Stimulated activated naive B cell treated with anti-CD40 and anti-IgM and Interleukin-4, amounts not matched to agents 10 μg/mL and 1 μg/mL and 100 μg/mL, for 72 hours (primary cell): Measurements from ENCODE around the gene ABCC5.
"Not testable (repeated sequence)": the region's sequence is repeated elsewhere in the genome, so short reads cannot be mapped to it uniquely, and the experiment has no call there.

Experiments
- ATAC-seq, 2 donors: fragments of 150-1000 bp; cut with Tn5 transposase; replicated peaks; 2 replicates each; pipeline ENCODE4 v1.10.0; 2021; ENCODE audit warnings: moderate library complexity in 1 of 2
- DNase-seq: peaks from one replicate; pipeline ENCODE4 v3.0.0; 2021
- H3K27ac Mint-ChIP-seq: one replicate; pipeline ENCODE4 v1.8.0; 2022; ENCODE audit warnings: mild to moderate bottlenecking, mixed read lengths
- H3K27me3 Mint-ChIP-seq, 2 donors: one replicate each; pipeline ENCODE4 v1.8.0; 2022; ENCODE audit warnings: mixed read lengths in 2 of 2
- H3K36me3 Mint-ChIP-seq, 2 donors: one replicate each; pipeline ENCODE4 v1.8.0; 2022; ENCODE audit warnings: mixed read lengths in 2 of 2, mild to moderate bottlenecking in 1 of 2
- H3K4me1 Mint-ChIP-seq, 2 donors: one replicate each; pipeline ENCODE4 v1.8.0; 2022; ENCODE audit warnings: mixed read lengths in 2 of 2, mild to moderate bottlenecking in 1 of 2
- H3K4me3 Mint-ChIP-seq, 2 donors: one replicate each; pipeline ENCODE4 v1.8.0; 2022; ENCODE audit warnings: mild to moderate bottlenecking in 2 of 2, mixed read lengths in 2 of 2, moderate library complexity in 1 of 2
- H3K9me3 Mint-ChIP-seq, 2 donors: one replicate each; pipeline ENCODE4 v1.8.0; 2022; ENCODE audit warnings: mixed read lengths in 2 of 2, mild to moderate bottlenecking in 1 of 2

ABCC5 gene

GRCh38 chr3:184030536-184030935 lies 12.9 kb upstream of the ABCC5 start:
- DNase-seq (no peak), ATAC-seq (no peak)
- H3K9me3 Mint-ChIP-seq, result no peaks in the 10 kb centered on the region
- H3K27me3 Mint-ChIP-seq, result peaks cover 3 to 14% of the 10 kb centered on the region in 2 donors
- no peak overlapping the region for H3K4me3 Mint-ChIP-seq
- no peaks in the 10 kb centered on the region for H3K4me1 Mint-ChIP-seq
- no peak overlapping the region for H3K27ac Mint-ChIP-seq
- H3K36me3 Mint-ChIP-seq, result no peaks in the 10 kb centered on the region

GRCh38 chr3:184029443-184029842 lies 11.8 kb upstream of the ABCC5 start:
- Mint-ChIP-seq H3K27ac (no peak overlapping the region), H3K27me3 (peaks cover 3 to 14% of the 10 kb centered on the region in 2 donors), H3K36me3 (no peaks in the 10 kb centered on the region), H3K4me3 (no peak overlapping the region), H3K4me1 (no peaks in the 10 kb centered on the region), H3K9me3 (no peaks in the 10 kb centered on the region)
- ATAC-seq (no peak), DNase-seq (no peak)

- H3K27me3 Mint-ChIP-seq, result peaks cover under 1 to 16% of the 10 kb centered on the region in 2 donors
- not testable (repeated sequence) for H3K9me3 Mint-ChIP-seq, H3K27ac Mint-ChIP-seq, ATAC-seq, H3K36me3 Mint-ChIP-seq, H3K4me1 Mint-ChIP-seq, H3K4me3 Mint-ChIP-seq, DNase-seq
Observed at GRCh38 chr3:184028275-184028890, 10.7 kb upstream of the ABCC5 start.

GRCh38 chr3:184025256-184025655 lies 7.6 kb upstream of the ABCC5 start:
- H3K4me3 Mint-ChIP-seq, H3K9me3 Mint-ChIP-seq, DNase-seq, H3K27ac Mint-ChIP-seq, H3K36me3 Mint-ChIP-seq, H3K4me1 Mint-ChIP-seq, ATAC-seq: not testable (repeated sequence)
- H3K27me3 Mint-ChIP-seq, result peaks cover 14 to 32% of the 10 kb centered on the region in 2 donors

GRCh38 chr3:184022323-184022722 lies 4.6 kb upstream of the ABCC5 start:
- no peak for DNase-seq
- ATAC-seq, result no peak
- Mint-ChIP-seq H3K27me3 (peaks cover 18 to 36% of the 10 kb centered on the region in 2 donors), H3K36me3 (peaks cover 0 to 2% of the 10 kb centered on the region in 2 donors), H3K4me1 (peaks cover 0 to 11% of the 10 kb centered on the region in 2 donors), H3K9me3 (no peaks in the 10 kb centered on the region), H3K27ac (no peak overlapping the region), H3K4me3 (no peak overlapping the region)

GRCh38 chr3:184018424-184018973 lies 815 bp upstream of the ABCC5 start:
- Mint-ChIP-seq H3K36me3 (peaks cover 1 to 3% of the 10 kb centered on the region in 2 donors), H3K27ac (peak overlapping the region; percentile 94), H3K27me3 (peaks cover 18 to 23% of the 10 kb centered on the region in 2 donors), H3K4me3 (peak overlapping the region; percentile 98 to 99), H3K9me3 (no peaks in the 10 kb centered on the region), H3K4me1 (peaks cover 7 to 28% of the 10 kb centered on the region in 2 donors)
- DNase-seq (no peak), ATAC-seq (no peak)

GRCh38 chr3:184016811-184017671 lies 643 bp downstream of the ABCC5 start:
- H3K27ac Mint-ChIP-seq, result peak overlapping the region; percentile 94
- H3K36me3 Mint-ChIP-seq, result peaks cover 8 to 9% of the 10 kb centered on the region in 2 donors
- H3K27me3 Mint-ChIP-seq, result peaks cover 14 to 19% of the 10 kb centered on the region in 2 donors
- peak; percentile 42 for DNase-seq
- H3K9me3 Mint-ChIP-seq, result no peaks in the 10 kb centered on the region
- ATAC-seq, result peak; percentile 82 to 84
- H3K4me3 Mint-ChIP-seq, result peak overlapping the region; percentile 98 to 99
- H3K4me1 Mint-ChIP-seq, result peaks cover 7 to 28% of the 10 kb centered on the region in 2 donors

GRCh38 chr3:184016169-184016570 lies 1.5 kb downstream of the ABCC5 start:
- peaks cover 7 to 28% of the 10 kb centered on the region in 2 donors for H3K4me1 Mint-ChIP-seq
- H3K27ac Mint-ChIP-seq, result no peak overlapping the region
- no peaks in the 10 kb centered on the region for H3K9me3 Mint-ChIP-seq
- DNase-seq (no peak), ATAC-seq (no peak)
- H3K27me3 Mint-ChIP-seq, result peaks cover 10 to 14% of the 10 kb centered on the region in 2 donors
- peak overlapping the region in 1 of 2 donors; percentile 3 for H3K4me3 Mint-ChIP-seq
- H3K36me3 Mint-ChIP-seq, result peaks cover 8 to 9% of the 10 kb centered on the region in 2 donors

GRCh38 chr3:184015381-184016019 lies 2.2 kb downstream of the ABCC5 start:
- H3K4me1 Mint-ChIP-seq, result peaks cover 7 to 28% of the 10 kb centered on the region in 2 donors
- H3K4me3 Mint-ChIP-seq, result no peak overlapping the region
- H3K9me3 Mint-ChIP-seq, result no peaks in the 10 kb centered on the region
- H3K36me3 Mint-ChIP-seq, result peaks cover 13 to 15% of the 10 kb centered on the region in 2 donors
- no peak for DNase-seq
- ATAC-seq, result no peak
- H3K27me3 Mint-ChIP-seq, result peaks cover 5 to 7% of the 10 kb centered on the region in 2 donors
- no peak overlapping the region for H3K27ac Mint-ChIP-seq

GRCh38 chr3:184011937-184012889 lies 5.5 kb downstream of the ABCC5 start:
- peaks cover 16 to 25% of the 10 kb centered on the region in 2 donors for H3K36me3 Mint-ChIP-seq
- no peak overlapping the region for H3K4me3 Mint-ChIP-seq
- ATAC-seq, result no peak
- H3K27me3 Mint-ChIP-seq, result no peaks in the 10 kb centered on the region
- H3K27ac Mint-ChIP-seq, result no peak overlapping the region
- H3K9me3 Mint-ChIP-seq, result no peaks in the 10 kb centered on the region
- peaks cover 15 to 35% of the 10 kb centered on the region in 2 donors for H3K4me1 Mint-ChIP-seq
- DNase-seq, result no peak

- Mint-ChIP-seq H3K9me3 (no peaks in the 10 kb centered on the region), H3K4me1 (peaks cover 18 to 35% of the 10 kb centered on the region in 2 donors), H3K4me3 (no peak overlapping the region), H3K36me3 (peaks cover 16 to 25% of the 10 kb centered on the region in 2 donors), H3K27ac (no peak overlapping the region), H3K27me3 (no peaks in the 10 kb centered on the region)
- no peak for DNase-seq
- no peak for ATAC-seq
Observed at GRCh38 chr3:184011230-184011876, 6.3 kb downstream of the ABCC5 start.

- no peak for DNase-seq
Observed at GRCh38 chr3:184008161-184008560, 9.5 kb downstream of the ABCC5 start.

More at GRCh38 chr3:184008161-184008560, 9.5 kb downstream of the ABCC5 start:
- H3K27ac Mint-ChIP-seq, result no peak overlapping the region
- H3K27me3 Mint-ChIP-seq, result no peaks in the 10 kb centered on the region
- H3K36me3 Mint-ChIP-seq, result peaks cover 20 to 27% of the 10 kb centered on the region in 2 donors
- no peaks in the 10 kb centered on the region for H3K9me3 Mint-ChIP-seq
- peak overlapping the region in 1 of 2 donors; percentile 58 for H3K4me3 Mint-ChIP-seq
- peaks cover 20 to 44% of the 10 kb centered on the region in 2 donors for H3K4me1 Mint-ChIP-seq
- ATAC-seq, result no peak
